ENCODE results near the gene MACROD2.

DNA sequence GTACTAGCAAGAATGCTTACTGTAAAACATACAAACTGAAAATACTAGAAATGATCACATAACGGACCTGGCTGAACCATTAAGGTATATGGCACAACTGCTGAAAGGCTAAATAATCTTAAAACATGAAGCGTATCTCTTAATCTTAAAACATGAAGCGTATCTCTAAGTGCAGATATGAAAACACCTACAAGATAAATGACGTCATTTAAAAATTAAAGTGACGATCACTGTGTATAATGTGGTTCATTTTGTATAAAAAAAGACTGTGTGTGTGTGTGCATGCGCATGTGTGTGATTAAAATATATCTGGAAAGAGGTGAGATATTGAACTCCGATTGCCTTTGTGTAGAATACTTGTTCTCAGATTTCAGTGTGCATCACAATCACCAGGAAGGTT is 1797.5 kb downstream of the MACROD2 start:
- no peak for TF ChIP-seq OSR1 (CRISPR knock-in tag; IDR thresholded peaks at IDR 0.05)
- no peak for TF ChIP-seq BACH2 (CRISPR knock-in tag; IDR thresholded peaks at IDR 0.05; ENCODE audit: borderline replicate concordance)
- TF ChIP-seq ZFP3 (CRISPR knock-in tag; IDR thresholded peaks at IDR 0.05), result no peak
- no peak for TF ChIP-seq ZFP30 (CRISPR knock-in tag; IDR thresholded peaks at IDR 0.05)
- TF ChIP-seq, protein P1, sequence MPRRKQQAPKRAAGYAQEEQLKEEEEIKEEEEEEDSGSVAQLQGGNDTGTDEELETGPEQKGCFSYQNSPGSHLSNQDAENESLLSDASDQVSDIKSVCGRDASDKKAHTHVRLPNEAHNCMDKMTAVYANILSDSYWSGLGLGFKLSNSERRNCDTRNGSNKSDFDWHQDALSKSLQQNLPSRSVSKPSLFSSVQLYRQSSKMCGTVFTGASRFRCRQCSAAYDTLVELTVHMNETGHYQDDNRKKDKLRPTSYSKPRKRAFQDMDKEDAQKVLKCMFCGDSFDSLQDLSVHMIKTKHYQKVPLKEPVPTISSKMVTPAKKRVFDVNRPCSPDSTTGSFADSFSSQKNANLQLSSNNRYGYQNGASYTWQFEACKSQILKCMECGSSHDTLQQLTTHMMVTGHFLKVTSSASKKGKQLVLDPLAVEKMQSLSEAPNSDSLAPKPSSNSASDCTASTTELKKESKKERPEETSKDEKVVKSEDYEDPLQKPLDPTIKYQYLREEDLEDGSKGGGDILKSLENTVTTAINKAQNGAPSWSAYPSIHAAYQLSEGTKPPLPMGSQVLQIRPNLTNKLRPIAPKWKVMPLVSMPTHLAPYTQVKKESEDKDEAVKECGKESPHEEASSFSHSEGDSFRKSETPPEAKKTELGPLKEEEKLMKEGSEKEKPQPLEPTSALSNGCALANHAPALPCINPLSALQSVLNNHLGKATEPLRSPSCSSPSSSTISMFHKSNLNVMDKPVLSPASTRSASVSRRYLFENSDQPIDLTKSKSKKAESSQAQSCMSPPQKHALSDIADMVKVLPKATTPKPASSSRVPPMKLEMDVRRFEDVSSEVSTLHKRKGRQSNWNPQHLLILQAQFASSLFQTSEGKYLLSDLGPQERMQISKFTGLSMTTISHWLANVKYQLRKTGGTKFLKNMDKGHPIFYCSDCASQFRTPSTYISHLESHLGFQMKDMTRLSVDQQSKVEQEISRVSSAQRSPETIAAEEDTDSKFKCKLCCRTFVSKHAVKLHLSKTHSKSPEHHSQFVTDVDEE (CRISPR knock-in tag; IDR thresholded peaks at IDR 0.05), result no peak
- no peak for TF ChIP-seq ARNTL (CRISPR knock-in tag; IDR thresholded peaks at IDR 0.05; ENCODE audit: borderline replicate concordance, low read depth)
- TF ChIP-seq, protein P2, sequence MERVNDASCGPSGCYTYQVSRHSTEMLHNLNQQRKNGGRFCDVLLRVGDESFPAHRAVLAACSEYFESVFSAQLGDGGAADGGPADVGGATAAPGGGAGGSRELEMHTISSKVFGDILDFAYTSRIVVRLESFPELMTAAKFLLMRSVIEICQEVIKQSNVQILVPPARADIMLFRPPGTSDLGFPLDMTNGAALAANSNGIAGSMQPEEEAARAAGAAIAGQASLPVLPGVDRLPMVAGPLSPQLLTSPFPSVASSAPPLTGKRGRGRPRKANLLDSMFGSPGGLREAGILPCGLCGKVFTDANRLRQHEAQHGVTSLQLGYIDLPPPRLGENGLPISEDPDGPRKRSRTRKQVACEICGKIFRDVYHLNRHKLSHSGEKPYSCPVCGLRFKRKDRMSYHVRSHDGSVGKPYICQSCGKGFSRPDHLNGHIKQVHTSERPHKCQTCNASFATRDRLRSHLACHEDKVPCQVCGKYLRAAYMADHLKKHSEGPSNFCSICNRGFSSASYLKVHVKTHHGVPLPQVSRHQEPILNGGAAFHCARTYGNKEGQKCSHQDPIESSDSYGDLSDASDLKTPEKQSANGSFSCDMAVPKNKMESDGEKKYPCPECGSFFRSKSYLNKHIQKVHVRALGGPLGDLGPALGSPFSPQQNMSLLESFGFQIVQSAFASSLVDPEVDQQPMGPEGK (CRISPR knock-in tag; IDR thresholded peaks at IDR 0.05; ENCODE audit: borderline replicate concordance), result no peak
- TF ChIP-seq ZNF8 (CRISPR knock-in tag; IDR thresholded peaks at IDR 0.05), result no peak
- no peak for TF ChIP-seq GLIS3 (CRISPR knock-in tag; IDR thresholded peaks at IDR 0.05)
- no peak for TF ChIP-seq ESRRG (CRISPR knock-in tag; IDR thresholded peaks at IDR 0.05)
- no peak for TF ChIP-seq SNAI2 (CRISPR knock-in tag; IDR thresholded peaks at IDR 0.05)
- no peak for TF ChIP-seq RARB (CRISPR knock-in tag; IDR thresholded peaks at IDR 0.05)
